CD4-positive, alpha-beta T cell (primary cell): ENCODE data around the gene KXD1. TPM values are rescaled to one million over a fixed set of nuclear protein-coding genes. Genes with fewer than 3 reads are reported as not detected.

Experiments used
- ATAC-seq: fragments of 200-7000 bp; cut with Tn5 transposase; one replicate; pipeline ENCODE4 v1.10.0; 2022; ENCODE audit warnings: mild to moderate bottlenecking; ENCODE audit not compliant: poor library complexity
- CTCF ChIA-PET: fragments of 350-600 bp; sonication (Branson Sonifier 250); formaldehyde crosslinking; loops from one replicate; lab custom pipeline; 2021; ENCODE audit warnings: antibody characterized with exemption, inconsistent platforms; lab: Charles Lee
- POLR2A ChIA-PET: fragments of 350-600 bp; sonication (Branson Sonifier 250); formaldehyde crosslinking; loops from one replicate; lab custom pipeline; 2021; ENCODE audit warnings: antibody characterized with exemption, inconsistent platforms; lab: Charles Lee
- DNase-seq, 14 experiments: peaks; one replicate each; pipeline ENCODE4 v3.0.0-alpha.2; 2013 to 2020; ENCODE audit warnings: mixed read lengths in 2 of 14
- H3K27ac ChIP-seq, 2 donors: one replicate each; pipeline versions ENCODE4 v1.5.1 to v1.7.0; 2013; ENCODE audit warnings: low read length in 2 of 2, low read depth in 1 of 2, mild to moderate bottlenecking in 1 of 2
- H3K27me3 ChIP-seq, 2 experiments: 1 replicate in 1 of 2; 2 replicates in 1 of 2; pipeline versions ENCODE4 v1.6.1 to v1.7.0; 2013; ENCODE audit warnings: low read length in 2 of 2, control low read depth in 1 of 2, mild to moderate bottlenecking in 1 of 2, moderate library complexity in 1 of 2; ENCODE audit not compliant: insufficient read depth in 2 of 2, control insufficient read depth in 1 of 2
- H3K36me3 ChIP-seq: one replicate; pipeline ENCODE4 v1.6.1; 2013; ENCODE audit warnings: low read length, control low read depth; ENCODE audit not compliant: insufficient read depth
- H3K4me1 ChIP-seq: one replicate; pipeline ENCODE4 v1.6.1; 2013; ENCODE audit warnings: low read length, control low read depth; ENCODE audit not compliant: insufficient read depth
- H3K4me3 ChIP-seq: one replicate; pipeline ENCODE4 v1.5.1; 2013; ENCODE audit warnings: mild to moderate bottlenecking, low read length, moderate library complexity
- H3K9me3 ChIP-seq, 2 experiments: 1 replicate in 1 of 2; 2 replicates in 1 of 2; pipeline versions ENCODE4 v1.6.1 to v1.7.0; 2013; ENCODE audit warnings: low read length in 2 of 2, mild to moderate bottlenecking in 2 of 2, control low read depth in 1 of 2, moderate library complexity in 1 of 2; ENCODE audit not compliant: control insufficient read depth in 1 of 2, insufficient read depth in 1 of 2
- H3K27ac Mint-ChIP-seq: one replicate; pipeline ENCODE4 v1.8.0; 2020; ENCODE audit warnings: mixed read lengths
- H3K27me3 Mint-ChIP-seq: one replicate; pipeline ENCODE4 v1.8.0; 2021; ENCODE audit warnings: mixed read lengths
- H3K36me3 Mint-ChIP-seq: one replicate; pipeline ENCODE4 v1.8.0; 2021; ENCODE audit warnings: low read depth, mixed read lengths
- H3K4me1 Mint-ChIP-seq: one replicate; pipeline ENCODE4 v1.8.0; 2021; ENCODE audit warnings: low read depth, mixed read lengths
- H3K4me3 Mint-ChIP-seq: one replicate; pipeline ENCODE4 v1.8.0; 2020; ENCODE audit warnings: mild to moderate bottlenecking, mixed read lengths
- H3K9me3 Mint-ChIP-seq: one replicate; pipeline ENCODE4 v1.8.0; 2020; ENCODE audit warnings: mixed read lengths
- CTCF ChIP-seq: fragments of 200-600 bp; IDR thresholded peaks from one replicate; pipeline ENCODE4 v1.8.0; 2022; ENCODE audit warnings: antibody characterized with exemption, mild to moderate bottlenecking
- intact Hi-C, 2 experiments: fragments of 100-400 bp; cut with DNase I in 1 of 2; cut with micrococcal nuclease in 1 of 2; formaldehyde crosslinking; loops; one replicate each; pipeline versions ENCODE4 v1.15.1 to v1.9.0; 2023 to 2025; cut with DNase I, micrococcal nuclease
- total RNA-seq, 174 experiments: library from RNA in 2 of 174; stranded (reverse) in 2 of 174; gene quantifications; one replicate each; pipeline ENCODE4 v1.2.3 and lab custom pipeline; 2021 to 2026

KXD1 gene
- total RNA-seq, 2 experiments from 2014 or later: 64.2 to 66.9 TPM

DNA sequence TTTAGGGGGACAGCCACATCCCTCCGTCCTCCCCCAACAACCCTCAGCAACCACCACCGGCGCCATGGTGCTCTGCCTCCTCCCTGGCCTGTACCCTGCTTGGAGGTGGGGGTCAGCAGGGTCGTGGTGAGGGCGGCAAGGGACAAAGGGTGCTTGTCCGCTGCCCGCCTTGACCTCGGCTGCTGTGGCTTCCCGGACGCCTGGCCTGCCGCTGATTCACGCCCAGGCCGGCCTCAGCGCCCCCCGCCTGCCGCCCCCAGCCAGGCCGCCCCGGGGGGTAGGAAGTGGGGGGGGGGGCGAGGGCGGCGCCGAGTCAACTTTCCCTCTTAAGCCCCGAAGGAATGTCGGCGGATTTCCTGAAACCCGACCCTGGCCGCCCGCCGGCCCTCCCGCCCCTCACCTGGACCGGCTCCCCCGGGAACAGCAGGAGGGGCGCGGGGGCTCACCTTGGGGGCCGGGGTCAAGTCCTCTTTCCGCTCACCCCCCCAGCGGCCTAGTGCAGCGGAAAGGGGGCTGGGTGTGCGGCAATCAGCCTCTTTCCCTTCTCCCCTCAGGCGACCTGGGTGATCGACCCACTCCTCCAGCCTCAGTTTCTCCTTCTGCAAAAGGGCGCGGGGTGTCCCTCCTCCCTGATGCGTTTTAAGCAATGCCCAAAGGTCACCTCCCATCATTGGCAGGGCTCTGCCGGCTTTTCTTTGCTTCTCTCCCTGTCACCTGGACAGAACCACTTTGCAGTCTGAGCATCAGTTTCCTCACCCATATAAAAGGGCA, 53.1 kb downstream of the KXD1 start:
- Mint-ChIP-seq H3K9me3 (no peaks in the 10 kb centered on the region), H3K27ac (no peak overlapping the region), H3K4me3 (peak overlapping the region; percentile 58), H3K36me3 (no peaks in the 10 kb centered on the region), H3K27me3 (peaks cover 76% of the 10 kb centered on the region), H3K4me1 (peaks cover 30% of the 10 kb centered on the region)
- peaks cover 70 to 81% of the 10 kb centered on the region in 2 experiments for H3K27me3 ChIP-seq
- CTCF ChIA-PET: no interaction called here
- H3K4me3 ChIP-seq: no peak overlapping the region
- intact Hi-C loops: no loop called here
- ATAC-seq (no peak), DNase-seq (no peak)
- peaks cover 43% of the 10 kb centered on the region for H3K4me1 ChIP-seq
- peaks cover 0 to 28% of the 10 kb centered on the region in 2 experiments for H3K9me3 ChIP-seq
- TF ChIP-seq CTCF: no peak
- H3K36me3 ChIP-seq: no peaks in the 10 kb centered on the region
- no peak overlapping the region for H3K27ac ChIP-seq
- POLR2A ChIA-PET: no interaction called here

GRCh38 chr19:18611327-18612050, 53.8 kb downstream of the KXD1 start:
- Mint-ChIP-seq H3K36me3 (no peaks in the 10 kb centered on the region), H3K9me3 (no peaks in the 10 kb centered on the region), H3K27ac (no peak overlapping the region), H3K4me3 (peak overlapping the region; percentile 67), H3K27me3 (peaks cover 84% of the 10 kb centered on the region), H3K4me1 (peaks cover 30% of the 10 kb centered on the region)
- DNase-seq (peak in 5 of 14 experiments; percentile 22 to 61 (median 27)), ATAC-seq (peak; percentile 54)
- POLR2A ChIA-PET: interaction anchor here (1.8 kb wide), 1 partner anchor 22 kb away, joined by 9 read pairs; the partner anchor contains the start of gene REX1BD
- Histone ChIP-seq H3K27me3 (peaks cover 72 to 82% of the 10 kb centered on the region in 2 experiments), H3K36me3 (no peaks in the 10 kb centered on the region), H3K4me3 (peak overlapping the region; percentile 45), H3K9me3 (peaks cover 0 to 28% of the 10 kb centered on the region in 2 experiments), H3K27ac (no peak overlapping the region), H3K4me1 (peaks cover 43% of the 10 kb centered on the region)
- CTCF ChIA-PET: no interaction called here
- TF ChIP-seq CTCF: no peak
- intact Hi-C loops: no loop called here

DNA sequence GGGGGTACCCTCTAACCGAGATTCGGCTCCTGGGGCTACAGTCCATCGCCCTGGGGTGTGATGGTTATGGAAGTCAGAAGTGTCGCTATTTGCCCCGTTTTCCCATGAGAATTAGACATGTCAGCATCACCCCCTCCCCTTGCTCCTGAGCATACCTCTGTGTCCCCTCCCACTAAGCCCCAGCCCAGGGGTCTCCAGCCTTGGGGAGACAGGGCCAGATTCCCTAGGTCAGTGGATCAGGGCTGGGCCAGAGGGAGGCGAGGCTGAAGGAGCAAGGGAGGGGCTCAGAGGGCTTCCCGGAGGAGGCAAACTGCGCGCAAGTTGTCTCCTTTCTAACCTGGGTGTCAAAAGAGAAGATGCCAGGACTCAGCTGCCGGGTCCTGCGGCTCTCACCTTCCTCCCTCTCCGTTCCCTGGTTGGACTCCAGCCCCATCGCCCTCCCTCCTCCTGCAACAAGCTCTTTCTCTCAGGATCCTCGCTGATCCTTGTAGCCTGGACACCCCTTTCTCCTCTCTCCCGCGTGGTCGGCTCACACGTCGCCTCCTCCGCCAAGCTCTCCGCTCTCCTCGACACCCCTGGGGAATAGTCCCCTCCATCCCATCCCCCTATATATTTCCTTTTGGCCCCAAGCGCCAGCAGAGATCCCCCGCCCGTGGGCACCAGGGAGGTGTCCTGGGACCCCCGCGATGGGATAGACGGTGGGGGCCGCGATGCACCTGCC, 54.5 kb downstream of the KXD1 start:
- DNase-seq (no peak), ATAC-seq (no peak)
- H3K4me3 Mint-ChIP-seq: peak overlapping the region; percentile 67
- Histone ChIP-seq H3K9me3 (peaks cover 0 to 27% of the 10 kb centered on the region in 2 experiments), H3K4me1 (peaks cover 39% of the 10 kb centered on the region), H3K27me3 (peaks cover 71 to 84% of the 10 kb centered on the region in 2 experiments), H3K4me3 (peak overlapping the region; percentile 45), H3K27ac (no peak overlapping the region), H3K36me3 (no peaks in the 10 kb centered on the region)
- ChIA-PET CTCF (no interaction called here), POLR2A (interaction anchor here (0.7 to 1.8 kb wide), 3 partner anchors 23 to 219 kb away, joined by 3 to 9 read pairs (median 3); partner anchors contain the start of genes REX1BD and UBA52)
- H3K36me3 Mint-ChIP-seq: no peaks in the 10 kb centered on the region
- H3K27me3 Mint-ChIP-seq: peaks cover 91% of the 10 kb centered on the region
- intact Hi-C loops: no loop called here
- H3K4me1 Mint-ChIP-seq: peaks cover 30% of the 10 kb centered on the region
- H3K27ac Mint-ChIP-seq: no peak overlapping the region
- H3K9me3 Mint-ChIP-seq: no peaks in the 10 kb centered on the region
- no peak for TF ChIP-seq CTCF
